ENCODE measurements around the gene RNF215.

Gene RNF215

GRCh38 chr22:30421695-30422480 lies 34.7 kb upstream of the RNF215 start:
- WGBS (ENCODE audit: insufficient coverage, insufficient read length) = no CpG with 5 or more reads among the region's 8 CpGs
- no peaks in the 10 kb centered on the region for H3K9me3 ChIP-seq (ENCODE audit: control insufficient read depth, insufficient read depth, low read length)
- H3K4me3 ChIP-seq (ENCODE audit: low read length) = no peak overlapping the region
- peaks cover 5% of the 10 kb centered on the region; the same call in 1 of the 2 replicates for H3K36me3 ChIP-seq (ENCODE audit: control insufficient read depth, insufficient read depth, low read length)
- no peaks in the 10 kb centered on the region for H3K27me3 ChIP-seq (ENCODE audit: control insufficient read depth, insufficient read depth, low read length)
- no peak overlapping the region for H3K27ac ChIP-seq (ENCODE audit: low read length)
- DNase-seq (ENCODE audit: low read depth, low spot score) = no peak
- H3K4me1 ChIP-seq (ENCODE audit: control insufficient read depth, insufficient read depth, low read length) = peaks cover 3% of the 10 kb centered on the region; the same call in 1 of the 2 replicates

DNA sequence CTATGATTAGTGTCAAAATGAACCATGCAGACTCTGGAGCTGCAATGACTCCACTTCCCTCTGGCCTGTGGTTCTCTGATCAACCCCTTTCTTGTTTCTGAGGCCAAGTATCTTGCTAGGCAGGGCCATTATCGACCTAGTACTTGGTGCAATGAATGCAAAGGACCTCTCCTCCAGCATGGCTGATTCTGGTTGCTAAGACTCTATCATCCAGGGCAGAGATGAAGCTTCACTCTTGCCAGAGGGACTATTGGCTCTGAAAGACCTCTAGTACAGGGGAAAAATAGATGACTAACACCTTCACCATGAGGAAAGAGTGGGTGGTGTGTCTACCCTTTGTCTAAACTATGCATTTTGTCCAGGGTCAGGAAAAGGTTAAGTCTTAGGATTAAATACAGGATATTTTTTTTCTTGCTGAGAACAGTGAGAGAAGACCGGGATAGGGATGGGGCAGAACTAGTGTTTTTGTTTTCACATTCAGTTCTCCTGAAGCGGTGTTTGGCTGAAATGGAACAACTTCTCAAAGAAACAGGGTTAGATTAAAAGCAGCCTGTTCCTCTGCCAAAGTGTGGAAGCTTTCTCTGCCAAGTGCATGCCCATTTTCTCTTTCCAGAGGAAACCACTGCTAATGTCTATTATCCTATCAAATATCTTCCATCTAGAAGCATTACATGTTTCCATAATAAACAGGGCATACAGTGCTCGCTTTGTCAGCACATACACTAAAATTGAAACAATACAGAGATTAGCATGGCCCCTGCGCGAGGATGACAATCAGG lies 33.3 kb upstream of the RNF215 start:
- Histone ChIP-seq H3K4me1 (ENCODE audit: control insufficient read depth, insufficient read depth, low read length) (peaks cover 3% of the 10 kb centered on the region; the same call in 1 of the 2 replicates), H3K36me3 (ENCODE audit: control insufficient read depth, insufficient read depth, low read length) (peaks cover 7% of the 10 kb centered on the region; the same call in 1 of the 2 replicates), H3K27me3 (ENCODE audit: control insufficient read depth, insufficient read depth, low read length) (no peaks in the 10 kb centered on the region), H3K4me3 (ENCODE audit: low read length) (no peak overlapping the region), H3K27ac (ENCODE audit: low read length) (no peak overlapping the region), H3K9me3 (ENCODE audit: control insufficient read depth, insufficient read depth, low read length) (no peaks in the 10 kb centered on the region)
- no peak for DNase-seq (ENCODE audit: low read depth, low spot score)
- WGBS (ENCODE audit: insufficient coverage, insufficient read length) = no CpG with 5 or more reads among the region's 6 CpGs

GRCh38 chr22:30416837-30417236 lies 29.6 kb upstream of the RNF215 start:
- DNase-seq (ENCODE audit: low read depth, low spot score) = no peak
- Histone ChIP-seq H3K4me1 (ENCODE audit: control insufficient read depth, insufficient read depth, low read length) (0 out of 2 replicates have a peak, but pooled peaks cover under 1% of the 10 kb centered on the region), H3K27me3 (ENCODE audit: control insufficient read depth, insufficient read depth, low read length) (no peaks in the 10 kb centered on the region), H3K4me3 (ENCODE audit: low read length) (no peak overlapping the region), H3K27ac (ENCODE audit: low read length) (no peak overlapping the region), H3K9me3 (ENCODE audit: control insufficient read depth, insufficient read depth, low read length) (no peaks in the 10 kb centered on the region), H3K36me3 (ENCODE audit: control insufficient read depth, insufficient read depth, low read length) (peaks cover 7% of the 10 kb centered on the region; the same call in 1 of the 2 replicates)
- no CpG with 5 or more reads among the region's 1 CpG for WGBS (ENCODE audit: insufficient coverage, insufficient read length)

DNA sequence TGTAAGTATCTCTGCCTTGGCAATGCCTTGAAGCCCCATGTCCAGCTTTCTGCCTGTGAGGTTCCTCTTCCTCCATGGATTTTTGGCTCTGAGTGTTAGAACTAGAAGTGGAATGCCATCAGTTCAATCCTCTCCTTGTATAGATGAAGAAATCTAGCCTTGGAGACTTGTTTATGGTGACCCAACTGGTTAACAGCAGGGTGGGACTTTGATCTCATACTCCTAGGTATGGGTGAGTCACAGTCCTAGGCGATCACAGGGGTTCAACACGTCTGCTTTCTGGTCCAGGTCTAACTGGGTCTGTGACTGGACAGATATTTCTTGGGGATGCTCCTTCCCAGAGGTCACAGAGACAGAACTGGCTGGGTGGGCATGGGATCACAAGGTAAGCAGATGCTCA lies 29.2 kb upstream of the RNF215 start:
- Histone ChIP-seq H3K4me1 (ENCODE audit: control insufficient read depth, insufficient read depth, low read length) (no peaks in the 10 kb centered on the region), H3K27ac (ENCODE audit: low read length) (no peak overlapping the region), H3K4me3 (ENCODE audit: low read length) (no peak overlapping the region), H3K36me3 (ENCODE audit: control insufficient read depth, insufficient read depth, low read length) (peaks cover 7% of the 10 kb centered on the region; the same call in 1 of the 2 replicates), H3K9me3 (ENCODE audit: control insufficient read depth, insufficient read depth, low read length) (no peaks in the 10 kb centered on the region), H3K27me3 (ENCODE audit: control insufficient read depth, insufficient read depth, low read length) (no peaks in the 10 kb centered on the region)
- no peak for DNase-seq (ENCODE audit: low read depth, low spot score)
- no CpG with 5 or more reads among the region's 2 CpGs for WGBS (ENCODE audit: insufficient coverage, insufficient read length)

DNA sequence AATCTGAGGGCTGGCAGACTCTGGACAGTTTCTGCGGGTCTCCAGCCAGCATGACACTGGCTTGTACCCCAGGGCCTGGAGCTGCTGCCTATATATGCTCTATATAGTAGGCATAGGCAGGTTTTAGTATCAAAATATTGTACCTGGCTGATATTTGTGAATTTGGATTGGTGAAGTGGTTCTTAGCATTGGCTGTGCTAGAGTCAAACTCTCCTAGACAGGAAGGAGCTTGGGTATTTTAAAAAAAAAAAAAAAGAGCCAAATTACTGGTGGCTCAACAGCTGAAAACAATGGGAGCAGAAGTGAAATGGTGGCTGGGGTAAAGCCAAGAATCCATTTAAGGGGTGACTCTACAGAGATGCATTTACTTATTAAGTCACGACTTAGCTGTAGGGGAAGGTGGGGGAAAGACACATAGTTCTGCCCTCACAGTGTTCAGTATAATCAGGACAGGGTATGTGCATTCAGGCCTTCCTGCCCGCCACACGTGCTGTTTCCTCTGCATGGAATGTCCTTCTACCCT lies 27.4 kb upstream of the RNF215 start:
- H3K4me1 ChIP-seq (ENCODE audit: control insufficient read depth, insufficient read depth, low read length) = no peaks in the 10 kb centered on the region
- H3K36me3 ChIP-seq (ENCODE audit: control insufficient read depth, insufficient read depth, low read length) = peaks cover 7% of the 10 kb centered on the region; the same call in 1 of the 2 replicates
- no peak overlapping the region for H3K4me3 ChIP-seq (ENCODE audit: low read length)
- no CpG with 5 or more reads among the region's 4 CpGs for WGBS (ENCODE audit: insufficient coverage, insufficient read length)
- H3K27me3 ChIP-seq (ENCODE audit: control insufficient read depth, insufficient read depth, low read length) = no peaks in the 10 kb centered on the region
- H3K9me3 ChIP-seq (ENCODE audit: control insufficient read depth, insufficient read depth, low read length) = no peaks in the 10 kb centered on the region
- DNase-seq (ENCODE audit: low read depth, low spot score) = no peak
- H3K27ac ChIP-seq (ENCODE audit: low read length) = no peak overlapping the region

DNA sequence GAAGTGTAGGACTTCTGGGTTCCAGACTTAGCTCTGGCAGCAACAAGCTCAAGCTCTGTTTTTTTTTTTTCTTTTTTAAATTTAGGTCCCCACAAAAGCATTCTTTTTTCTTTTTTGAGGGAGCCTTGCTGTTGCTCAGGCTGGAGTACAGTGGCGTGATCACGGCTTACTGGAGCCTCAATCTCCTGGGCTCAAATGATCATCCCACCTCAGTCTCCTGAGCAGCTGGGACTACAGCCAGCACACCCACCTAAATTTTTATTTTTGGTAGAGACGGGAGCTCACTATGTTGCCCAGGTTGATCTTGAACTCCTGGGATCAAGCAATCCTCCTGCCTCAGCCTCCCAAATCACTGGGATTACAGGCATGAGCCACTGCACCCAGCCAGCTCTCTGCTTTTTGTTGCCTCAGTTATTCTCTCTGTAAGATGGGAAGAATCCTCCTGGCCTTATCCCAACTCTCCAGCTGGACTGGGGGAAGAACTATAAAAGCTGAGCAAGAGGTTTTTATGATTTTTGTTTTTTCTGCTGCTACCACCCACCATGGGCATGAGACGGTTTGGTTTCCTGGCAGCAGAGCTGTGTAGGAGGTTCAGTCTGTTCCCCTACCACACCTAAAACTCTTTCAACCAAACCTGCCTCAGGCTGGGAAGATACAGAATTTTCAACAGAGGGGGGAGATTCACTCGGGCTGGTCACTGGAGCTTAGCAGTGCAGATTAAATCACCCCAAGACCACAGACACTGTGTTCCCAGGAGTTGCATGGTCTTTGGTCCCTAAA lies 26.7 kb upstream of the RNF215 start:
- no peak overlapping the region for H3K27ac ChIP-seq (ENCODE audit: low read length)
- no CpG with 5 or more reads among the region's 5 CpGs for WGBS (ENCODE audit: insufficient coverage, insufficient read length)
- peaks cover 7% of the 10 kb centered on the region; the same call in 1 of the 2 replicates for H3K36me3 ChIP-seq (ENCODE audit: control insufficient read depth, insufficient read depth, low read length)
- H3K9me3 ChIP-seq (ENCODE audit: control insufficient read depth, insufficient read depth, low read length) = no peaks in the 10 kb centered on the region
- no peak overlapping the region for H3K4me3 ChIP-seq (ENCODE audit: low read length)
- H3K27me3 ChIP-seq (ENCODE audit: control insufficient read depth, insufficient read depth, low read length) = no peaks in the 10 kb centered on the region
- H3K4me1 ChIP-seq (ENCODE audit: control insufficient read depth, insufficient read depth, low read length) = no peaks in the 10 kb centered on the region
- no peak for DNase-seq (ENCODE audit: low read depth, low spot score)

DNA sequence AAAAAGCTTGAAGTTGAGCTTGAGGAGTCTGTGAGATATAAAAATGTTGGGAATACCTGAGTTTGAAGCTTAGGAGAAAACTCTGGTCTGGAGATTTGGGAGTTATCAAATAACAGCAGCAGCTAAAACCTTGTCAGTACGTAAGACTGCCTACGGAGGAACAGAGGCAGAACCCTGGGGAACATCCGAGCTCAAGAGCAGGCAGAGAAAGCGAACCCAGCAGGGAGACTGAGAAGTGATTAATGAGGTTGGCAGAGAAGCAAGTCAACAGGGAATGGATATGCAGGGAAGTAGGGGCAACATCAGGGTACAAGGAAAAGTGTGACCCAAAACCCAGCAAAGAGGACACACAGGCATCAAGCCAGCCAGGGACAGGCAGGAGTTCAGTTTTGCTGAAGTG lies 25.8 kb upstream of the RNF215 start:
- Histone ChIP-seq H3K4me1 (ENCODE audit: control insufficient read depth, insufficient read depth, low read length) (no peaks in the 10 kb centered on the region), H3K36me3 (ENCODE audit: control insufficient read depth, insufficient read depth, low read length) (peaks cover 7% of the 10 kb centered on the region; the same call in 1 of the 2 replicates), H3K9me3 (ENCODE audit: control insufficient read depth, insufficient read depth, low read length) (no peaks in the 10 kb centered on the region), H3K4me3 (ENCODE audit: low read length) (no peak overlapping the region), H3K27ac (ENCODE audit: low read length) (no peak overlapping the region), H3K27me3 (ENCODE audit: control insufficient read depth, insufficient read depth, low read length) (no peaks in the 10 kb centered on the region)
- no CpG with 5 or more reads among the region's 4 CpGs for WGBS (ENCODE audit: insufficient coverage, insufficient read length)
- no peak for DNase-seq (ENCODE audit: low read depth, low spot score)

DNA sequence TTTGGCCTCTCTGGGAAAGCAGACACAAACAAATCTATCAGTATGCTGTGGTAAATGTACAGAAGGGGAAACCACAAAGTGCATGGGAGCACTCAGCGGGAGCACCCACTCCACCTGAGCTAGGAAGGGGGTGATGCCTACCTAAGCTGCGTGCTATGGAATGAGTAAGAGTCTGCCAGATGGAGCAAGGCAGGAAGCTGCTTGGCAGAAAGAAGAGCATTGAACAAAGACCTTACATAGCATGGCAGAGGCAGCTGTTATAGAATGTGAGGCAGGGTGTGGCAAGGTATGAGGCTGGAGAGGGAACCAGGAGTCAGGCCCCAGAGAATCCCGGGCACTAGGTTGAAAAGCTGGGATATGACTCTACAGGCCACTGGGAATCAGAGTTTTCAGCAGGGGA lies 24.6 kb upstream of the RNF215 start:
- Histone ChIP-seq H3K9me3 (ENCODE audit: control insufficient read depth, insufficient read depth, low read length) (no peaks in the 10 kb centered on the region), H3K27me3 (ENCODE audit: control insufficient read depth, insufficient read depth, low read length) (no peaks in the 10 kb centered on the region), H3K4me1 (ENCODE audit: control insufficient read depth, insufficient read depth, low read length) (no peaks in the 10 kb centered on the region), H3K4me3 (ENCODE audit: low read length) (no peak overlapping the region), H3K27ac (ENCODE audit: low read length) (no peak overlapping the region), H3K36me3 (ENCODE audit: control insufficient read depth, insufficient read depth, low read length) (peaks cover 2% of the 10 kb centered on the region; the same call in 1 of the 2 replicates)
- no CpG with 5 or more reads among the region's 3 CpGs for WGBS (ENCODE audit: insufficient coverage, insufficient read length)
- no peak for DNase-seq (ENCODE audit: low read depth, low spot score)

- DNase-seq (ENCODE audit: low read depth, low spot score) = no peak
- Histone ChIP-seq H3K27ac (ENCODE audit: low read length) (no peak overlapping the region), H3K9me3 (ENCODE audit: control insufficient read depth, insufficient read depth, low read length) (no peaks in the 10 kb centered on the region), H3K27me3 (ENCODE audit: control insufficient read depth, insufficient read depth, low read length) (no peaks in the 10 kb centered on the region), H3K36me3 (ENCODE audit: control insufficient read depth, insufficient read depth, low read length) (no peaks in the 10 kb centered on the region; the same call in 1 of the 2 replicates), H3K4me1 (ENCODE audit: control insufficient read depth, insufficient read depth, low read length) (no peaks in the 10 kb centered on the region), H3K4me3 (ENCODE audit: low read length) (no peak overlapping the region)
- WGBS (ENCODE audit: insufficient coverage, insufficient read length) = no CpG with 5 or more reads among the region's 13 CpGs
These were observed 21.3 kb upstream of the RNF215 start for GRCh38 chr22:30408388-30409102.

All from iPS DF 6.9 (cell line).